ENCODE results near the gene CAB39L.

CAB39L gene

DNA sequence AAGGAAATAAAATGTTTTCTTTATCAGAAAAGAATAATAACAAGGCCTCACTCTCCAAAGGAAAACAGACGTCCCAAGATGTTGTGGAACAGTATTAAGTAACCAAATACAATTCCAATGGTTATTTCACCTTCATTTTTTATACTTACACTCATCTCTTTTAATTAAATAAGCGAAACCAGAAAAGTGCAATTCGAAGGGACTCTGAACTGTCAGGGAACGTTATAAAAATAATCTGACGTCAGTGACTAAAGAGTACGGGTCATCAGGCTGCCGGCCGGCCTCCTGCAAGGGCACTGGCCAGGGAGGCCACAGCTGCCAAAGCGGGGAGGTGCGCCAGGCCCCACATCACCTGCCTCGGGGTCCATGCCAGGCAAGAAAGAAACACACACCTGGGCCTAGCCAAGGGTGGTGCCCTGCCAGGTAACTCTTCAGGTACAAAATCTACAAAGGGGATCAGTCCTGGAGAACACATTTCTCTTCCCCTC is 134.9 kb downstream of the CAB39L start:
- H3K9ac ChIP-seq = no peak overlapping the region
- H3K27me3 ChIP-seq (ENCODE audit: insufficient read depth, low read depth) = no peaks in the 10 kb centered on the region
- no peak overlapping the region for H3K27ac ChIP-seq
- H3K4me2 ChIP-seq = no peak overlapping the region
- no peaks in the 10 kb centered on the region for H3K4me1 ChIP-seq (ENCODE audit: low read depth, poor library complexity, severe bottlenecking)
- no peaks in the 10 kb centered on the region for H3K79me2 ChIP-seq (ENCODE audit: insufficient read depth, low read depth)
- H4K20me1 ChIP-seq (ENCODE audit: insufficient read depth) = no peaks in the 10 kb centered on the region
- no peak overlapping the region for H2AFZ ChIP-seq (ENCODE audit: low read depth)
- no peak overlapping the region for H3K4me3 ChIP-seq (IDR thresholded peaks at IDR 0.05; ENCODE audit: insufficient read depth, low read depth, low read length)
- TF ChIP-seq, protein P1, sequence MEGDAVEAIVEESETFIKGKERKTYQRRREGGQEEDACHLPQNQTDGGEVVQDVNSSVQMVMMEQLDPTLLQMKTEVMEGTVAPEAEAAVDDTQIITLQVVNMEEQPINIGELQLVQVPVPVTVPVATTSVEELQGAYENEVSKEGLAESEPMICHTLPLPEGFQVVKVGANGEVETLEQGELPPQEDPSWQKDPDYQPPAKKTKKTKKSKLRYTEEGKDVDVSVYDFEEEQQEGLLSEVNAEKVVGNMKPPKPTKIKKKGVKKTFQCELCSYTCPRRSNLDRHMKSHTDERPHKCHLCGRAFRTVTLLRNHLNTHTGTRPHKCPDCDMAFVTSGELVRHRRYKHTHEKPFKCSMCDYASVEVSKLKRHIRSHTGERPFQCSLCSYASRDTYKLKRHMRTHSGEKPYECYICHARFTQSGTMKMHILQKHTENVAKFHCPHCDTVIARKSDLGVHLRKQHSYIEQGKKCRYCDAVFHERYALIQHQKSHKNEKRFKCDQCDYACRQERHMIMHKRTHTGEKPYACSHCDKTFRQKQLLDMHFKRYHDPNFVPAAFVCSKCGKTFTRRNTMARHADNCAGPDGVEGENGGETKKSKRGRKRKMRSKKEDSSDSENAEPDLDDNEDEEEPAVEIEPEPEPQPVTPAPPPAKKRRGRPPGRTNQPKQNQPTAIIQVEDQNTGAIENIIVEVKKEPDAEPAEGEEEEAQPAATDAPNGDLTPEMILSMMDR (conservative IDR thresholded peaks at IDR 0.05; ENCODE audit: low read depth, low read length) = no peak
- no peaks in the 10 kb centered on the region for H3K36me3 ChIP-seq (ENCODE audit: insufficient read depth)

DNA sequence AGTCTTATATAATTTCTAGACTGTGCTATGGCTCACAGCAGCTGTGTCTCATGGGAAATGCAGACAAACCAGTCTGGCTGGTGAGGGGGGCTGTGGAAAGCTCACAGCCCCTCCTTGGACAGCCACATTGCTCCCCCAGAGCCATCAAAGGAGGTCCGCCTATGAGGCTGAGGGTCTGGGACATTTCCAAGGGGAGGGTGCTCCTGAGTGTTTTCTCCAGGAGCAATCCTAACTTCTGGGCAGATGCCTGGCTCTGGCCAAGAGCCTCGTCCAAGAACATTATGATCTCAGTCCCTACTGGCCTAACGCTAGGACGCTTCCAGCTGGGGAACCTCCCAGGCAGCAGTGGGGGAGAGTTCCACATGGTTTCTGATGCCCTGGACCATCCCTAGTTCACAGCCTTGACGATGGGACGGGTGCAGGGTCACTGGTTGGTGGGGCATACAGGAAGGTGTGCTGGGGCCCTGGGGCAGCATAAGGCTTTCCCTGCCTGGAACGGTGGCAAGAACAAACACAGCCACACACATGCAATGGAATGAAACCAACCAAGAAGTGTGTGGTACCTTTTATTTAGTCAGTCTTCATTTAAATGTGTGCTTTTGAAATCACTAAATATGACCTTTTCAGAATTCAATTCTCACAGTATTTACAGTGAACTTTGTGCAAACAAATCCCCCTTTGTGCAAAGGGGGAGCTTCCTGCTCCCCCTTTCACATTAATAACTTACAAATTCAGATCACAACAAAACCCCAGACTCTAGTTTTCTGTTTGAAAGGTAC is 135.6 kb downstream of the CAB39L start:
- H2AFZ ChIP-seq (ENCODE audit: low read depth) = no peak overlapping the region
- no peaks in the 10 kb centered on the region for H3K36me3 ChIP-seq (ENCODE audit: insufficient read depth)
- H3K4me3 ChIP-seq (IDR thresholded peaks at IDR 0.05; ENCODE audit: insufficient read depth, low read depth, low read length) = no peak overlapping the region
- no peak overlapping the region for H3K4me2 ChIP-seq
- H4K20me1 ChIP-seq (ENCODE audit: insufficient read depth) = no peaks in the 10 kb centered on the region
- H3K27ac ChIP-seq = no peak overlapping the region
- no peaks in the 10 kb centered on the region for H3K79me2 ChIP-seq (ENCODE audit: insufficient read depth, low read depth)
- H3K27me3 ChIP-seq (ENCODE audit: insufficient read depth, low read depth) = no peaks in the 10 kb centered on the region
- TF ChIP-seq, protein P1 (conservative IDR thresholded peaks at IDR 0.05; ENCODE audit: low read depth, low read length) = no peak
- H3K9ac ChIP-seq = no peak overlapping the region
- H3K4me1 ChIP-seq (ENCODE audit: low read depth, poor library complexity, severe bottlenecking) = no peaks in the 10 kb centered on the region

DNA sequence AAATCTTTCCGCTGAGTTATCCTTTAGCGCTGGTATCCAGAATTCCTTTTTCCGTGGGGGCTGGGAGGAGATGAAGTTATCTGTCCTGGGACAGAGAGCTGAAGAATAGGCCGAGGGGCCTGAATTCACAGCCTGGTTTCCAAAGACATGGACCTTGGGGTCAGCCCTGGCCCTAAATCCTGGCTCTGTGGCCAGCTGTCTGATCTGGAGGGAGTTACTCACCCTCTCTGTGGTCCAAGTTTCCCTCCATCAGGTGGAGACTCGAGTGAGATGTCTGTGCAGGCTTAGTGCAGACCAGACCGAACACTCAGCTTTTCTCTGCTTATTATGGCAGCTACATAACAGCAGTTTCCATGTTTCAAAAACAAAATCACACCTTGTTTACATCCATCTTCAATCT is 136.5 kb downstream of the CAB39L start:
- Histone ChIP-seq H3K79me2 (ENCODE audit: insufficient read depth, low read depth) (no peaks in the 10 kb centered on the region), H3K9ac (no peak overlapping the region), H3K4me2 (no peak overlapping the region), H3K4me3 (IDR thresholded peaks at IDR 0.05; ENCODE audit: insufficient read depth, low read depth, low read length) (no peak overlapping the region), H3K27ac (no peak overlapping the region), H2AFZ (ENCODE audit: low read depth) (no peak overlapping the region), H3K27me3 (ENCODE audit: insufficient read depth, low read depth) (no peaks in the 10 kb centered on the region), H3K36me3 (ENCODE audit: insufficient read depth) (no peaks in the 10 kb centered on the region), H4K20me1 (ENCODE audit: insufficient read depth) (no peaks in the 10 kb centered on the region), H3K4me1 (ENCODE audit: low read depth, poor library complexity, severe bottlenecking) (no peaks in the 10 kb centered on the region)
- TF ChIP-seq, protein P1 (conservative IDR thresholded peaks at IDR 0.05; ENCODE audit: low read depth, low read length) = no peak

DNA sequence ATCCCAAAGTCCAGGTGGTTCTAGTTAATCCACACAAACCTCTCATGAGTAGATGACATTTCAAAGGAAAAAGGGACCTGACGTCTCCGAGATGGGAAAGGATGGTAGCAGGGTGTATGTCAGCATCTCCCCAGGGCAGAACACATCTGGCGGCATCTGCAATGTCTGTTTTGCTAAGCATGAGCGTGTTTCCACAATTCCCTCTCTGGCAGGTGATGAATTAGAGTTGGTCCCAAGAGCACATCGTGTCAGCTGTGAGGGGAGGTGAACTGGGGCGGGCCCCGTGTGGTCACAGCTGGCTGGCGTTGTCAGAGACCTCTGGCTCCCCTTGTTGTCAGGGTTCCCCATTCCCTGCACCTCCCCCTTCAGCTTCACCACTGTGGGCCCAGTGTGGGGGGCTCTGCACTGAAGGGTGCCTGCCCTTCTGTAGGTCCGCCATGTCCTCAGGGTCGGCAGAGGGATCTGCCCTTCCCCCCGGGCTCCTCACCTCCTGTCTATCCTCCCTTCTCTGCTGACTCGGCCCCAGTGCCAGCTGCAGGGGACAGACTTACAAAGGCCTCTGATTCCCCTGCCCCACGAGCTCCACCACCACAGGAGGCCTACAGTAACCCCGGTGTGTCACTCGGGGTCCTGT is 138.0 kb downstream of the CAB39L start:
- no peak overlapping the region for H3K27ac ChIP-seq
- H3K9ac ChIP-seq = no peak overlapping the region
- H4K20me1 ChIP-seq (ENCODE audit: insufficient read depth) = no peaks in the 10 kb centered on the region
- peaks cover 10% of the 10 kb centered on the region for H3K4me1 ChIP-seq (ENCODE audit: low read depth, poor library complexity, severe bottlenecking)
- H3K4me3 ChIP-seq (IDR thresholded peaks at IDR 0.05; ENCODE audit: insufficient read depth, low read depth, low read length) = no peak overlapping the region
- no peaks in the 10 kb centered on the region for H3K36me3 ChIP-seq (ENCODE audit: insufficient read depth)
- H3K27me3 ChIP-seq (ENCODE audit: insufficient read depth, low read depth) = no peaks in the 10 kb centered on the region
- no peaks in the 10 kb centered on the region for H3K79me2 ChIP-seq (ENCODE audit: insufficient read depth, low read depth)
- no peak overlapping the region for H3K4me2 ChIP-seq
- TF ChIP-seq, protein P1 (conservative IDR thresholded peaks at IDR 0.05; ENCODE audit: low read depth, low read length) = no peak
- H2AFZ ChIP-seq (ENCODE audit: low read depth) = no peak overlapping the region

Measured in KMS-11 (cell line).